ENCODE results near the gene LRWD1.

DNA sequence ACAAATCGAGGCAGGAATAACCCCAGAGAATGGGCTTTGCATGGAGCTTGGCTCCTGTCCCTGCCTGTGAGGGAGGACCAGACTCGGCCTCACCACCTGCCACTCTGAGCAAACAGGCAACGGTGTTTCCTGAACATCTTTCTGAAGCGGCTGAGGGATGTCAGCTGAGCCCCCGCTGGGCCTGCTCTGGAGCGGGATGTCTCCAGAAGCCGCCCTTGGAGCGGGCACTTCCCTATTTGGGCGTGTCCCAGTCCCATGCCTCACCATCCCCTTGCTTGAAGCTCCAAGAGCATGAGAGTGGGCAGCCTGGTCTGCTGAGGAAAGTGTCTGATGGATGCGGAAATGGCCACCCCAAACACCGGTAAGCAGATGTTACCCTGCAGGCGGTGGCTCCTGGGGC, 10.3 kb upstream of the LRWD1 start:
- TF ChIP-seq, protein P1, sequence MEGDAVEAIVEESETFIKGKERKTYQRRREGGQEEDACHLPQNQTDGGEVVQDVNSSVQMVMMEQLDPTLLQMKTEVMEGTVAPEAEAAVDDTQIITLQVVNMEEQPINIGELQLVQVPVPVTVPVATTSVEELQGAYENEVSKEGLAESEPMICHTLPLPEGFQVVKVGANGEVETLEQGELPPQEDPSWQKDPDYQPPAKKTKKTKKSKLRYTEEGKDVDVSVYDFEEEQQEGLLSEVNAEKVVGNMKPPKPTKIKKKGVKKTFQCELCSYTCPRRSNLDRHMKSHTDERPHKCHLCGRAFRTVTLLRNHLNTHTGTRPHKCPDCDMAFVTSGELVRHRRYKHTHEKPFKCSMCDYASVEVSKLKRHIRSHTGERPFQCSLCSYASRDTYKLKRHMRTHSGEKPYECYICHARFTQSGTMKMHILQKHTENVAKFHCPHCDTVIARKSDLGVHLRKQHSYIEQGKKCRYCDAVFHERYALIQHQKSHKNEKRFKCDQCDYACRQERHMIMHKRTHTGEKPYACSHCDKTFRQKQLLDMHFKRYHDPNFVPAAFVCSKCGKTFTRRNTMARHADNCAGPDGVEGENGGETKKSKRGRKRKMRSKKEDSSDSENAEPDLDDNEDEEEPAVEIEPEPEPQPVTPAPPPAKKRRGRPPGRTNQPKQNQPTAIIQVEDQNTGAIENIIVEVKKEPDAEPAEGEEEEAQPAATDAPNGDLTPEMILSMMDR (IDR thresholded peaks at IDR 0.05 in 2 of 3, conservative IDR thresholded peaks at IDR 0.05 in 1 of 3; ENCODE audit: borderline replicate concordance in 1 of 3, insufficient read depth in 1 of 3, low read depth in 2 of 3, low read length in 2 of 3): no peak
- TF ChIP-seq, protein P2, sequence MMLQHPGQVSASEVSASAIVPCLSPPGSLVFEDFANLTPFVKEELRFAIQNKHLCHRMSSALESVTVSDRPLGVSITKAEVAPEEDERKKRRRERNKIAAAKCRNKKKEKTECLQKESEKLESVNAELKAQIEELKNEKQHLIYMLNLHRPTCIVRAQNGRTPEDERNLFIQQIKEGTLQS (IDR thresholded peaks at IDR 0.05): no peak
- no peak for TF ChIP-seq EZH2 (IDR thresholded peaks at IDR 0.05)
- TF ChIP-seq, protein P3, sequence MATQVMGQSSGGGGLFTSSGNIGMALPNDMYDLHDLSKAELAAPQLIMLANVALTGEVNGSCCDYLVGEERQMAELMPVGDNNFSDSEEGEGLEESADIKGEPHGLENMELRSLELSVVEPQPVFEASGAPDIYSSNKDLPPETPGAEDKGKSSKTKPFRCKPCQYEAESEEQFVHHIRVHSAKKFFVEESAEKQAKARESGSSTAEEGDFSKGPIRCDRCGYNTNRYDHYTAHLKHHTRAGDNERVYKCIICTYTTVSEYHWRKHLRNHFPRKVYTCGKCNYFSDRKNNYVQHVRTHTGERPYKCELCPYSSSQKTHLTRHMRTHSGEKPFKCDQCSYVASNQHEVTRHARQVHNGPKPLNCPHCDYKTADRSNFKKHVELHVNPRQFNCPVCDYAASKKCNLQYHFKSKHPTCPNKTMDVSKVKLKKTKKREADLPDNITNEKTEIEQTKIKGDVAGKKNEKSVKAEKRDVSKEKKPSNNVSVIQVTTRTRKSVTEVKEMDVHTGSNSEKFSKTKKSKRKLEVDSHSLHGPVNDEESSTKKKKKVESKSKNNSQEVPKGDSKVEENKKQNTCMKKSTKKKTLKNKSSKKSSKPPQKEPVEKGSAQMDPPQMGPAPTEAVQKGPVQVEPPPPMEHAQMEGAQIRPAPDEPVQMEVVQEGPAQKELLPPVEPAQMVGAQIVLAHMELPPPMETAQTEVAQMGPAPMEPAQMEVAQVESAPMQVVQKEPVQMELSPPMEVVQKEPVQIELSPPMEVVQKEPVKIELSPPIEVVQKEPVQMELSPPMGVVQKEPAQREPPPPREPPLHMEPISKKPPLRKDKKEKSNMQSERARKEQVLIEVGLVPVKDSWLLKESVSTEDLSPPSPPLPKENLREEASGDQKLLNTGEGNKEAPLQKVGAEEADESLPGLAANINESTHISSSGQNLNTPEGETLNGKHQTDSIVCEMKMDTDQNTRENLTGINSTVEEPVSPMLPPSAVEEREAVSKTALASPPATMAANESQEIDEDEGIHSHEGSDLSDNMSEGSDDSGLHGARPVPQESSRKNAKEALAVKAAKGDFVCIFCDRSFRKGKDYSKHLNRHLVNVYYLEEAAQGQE (IDR thresholded peaks at IDR 0.05; ENCODE audit: low read depth): no peak

Data from HCT116 (cell line).